ENCODE results near the gene NPDC1.

NPDC1 gene

DNA sequence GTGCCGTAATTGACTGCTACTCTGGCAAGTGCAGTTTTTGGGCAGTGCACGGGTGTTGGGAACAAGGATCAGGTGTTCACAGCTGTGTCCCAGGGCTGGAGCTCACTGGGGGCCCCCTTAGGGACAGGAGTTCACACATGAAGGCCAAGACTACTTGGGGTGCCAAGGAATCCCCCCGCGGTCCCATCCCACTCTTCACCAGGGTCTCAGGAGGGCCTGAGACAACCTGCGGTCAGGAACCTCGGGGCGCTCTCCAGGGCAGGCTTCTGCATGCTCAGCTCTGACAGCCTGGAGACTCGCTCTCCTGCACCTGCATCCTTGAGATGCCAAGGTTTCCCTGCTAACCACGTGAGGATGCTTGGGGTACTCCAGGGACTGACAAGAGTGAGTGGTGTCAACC lies 38.5 kb upstream of the NPDC1 start:
- peak overlapping the region; percentile 85 for H3K27ac ChIP-seq (ENCODE audit: low read length, poor library complexity, severe bottlenecking)
- H3K9me3 ChIP-seq (ENCODE audit: control insufficient read depth, low read length) = no peaks in the 10 kb centered on the region
- H3K4me3 ChIP-seq (ENCODE audit: insufficient read depth in 1 of 2, low read depth in 1 of 2, low read length in 2 of 2) = no peak overlapping the region
- 85% methylated on average over 8 of the region's 9 CpGs for WGBS
- H2AK5ac ChIP-seq (ENCODE audit: low read length, severe bottlenecking) = peak overlapping the region; percentile 11
- no peak overlapping the region for H2BK15ac ChIP-seq (ENCODE audit: low read depth, poor library complexity, severe bottlenecking)
- H3K4ac ChIP-seq (ENCODE audit: low read depth in 1 of 2, low read length in 2 of 2) = no peak overlapping the region
- peak overlapping the region; percentile 61 for H4K8ac ChIP-seq (ENCODE audit: low read length)
- no peak overlapping the region for H2BK120ac ChIP-seq (ENCODE audit: low read depth, low read length)
- no peak overlapping the region for H2BK5ac ChIP-seq (ENCODE audit: low read depth, low read length, poor library complexity, severe bottlenecking)
- H3K23ac ChIP-seq (ENCODE audit: low read length in 2 of 2) = no peak overlapping the region
- no peaks in the 10 kb centered on the region for H3K27me3 ChIP-seq (ENCODE audit: control insufficient read depth in 1 of 2, insufficient read depth in 1 of 2, low read length in 2 of 2)
- H3K14ac ChIP-seq (ENCODE audit: low read length in 2 of 2) = no peak overlapping the region
- no peak overlapping the region for H3K18ac ChIP-seq (ENCODE audit: low read depth in 1 of 2, low read length in 2 of 2)
- no peak overlapping the region for H4K91ac ChIP-seq (ENCODE audit: low read length)
- peaks cover 37% of the 10 kb centered on the region for H3K79me1 ChIP-seq (replicated peaks; ENCODE audit: low read length, poor library complexity, severe bottlenecking)
- H3K36me3 ChIP-seq (ENCODE audit: control insufficient read depth in 1 of 2, insufficient read depth in 2 of 2, low read depth in 1 of 2, low read length in 2 of 2) = peaks cover 40 to 48% of the 10 kb centered on the region in 2 experiments
- no peak overlapping the region for H2AFZ ChIP-seq (ENCODE audit: low read depth, low read length)
- no peak overlapping the region for H3K4me2 ChIP-seq (ENCODE audit: low read length, poor library complexity, severe bottlenecking)
- peaks cover 42% of the 10 kb centered on the region for H3K4me1 ChIP-seq (ENCODE audit: control insufficient read depth, insufficient read depth, low read depth, low read length)
- no peak for DNase-seq
- H2BK12ac ChIP-seq (ENCODE audit: low read length in 2 of 2) = peak overlapping the region in 1 of 2 experiments; percentile 34
- peak overlapping the region; percentile 62 for H3K9ac ChIP-seq (ENCODE audit: low read length)

GRCh38 chr9:137083394-137084004 lies 37.5 kb upstream of the NPDC1 start:
- H3K27me3 ChIP-seq (ENCODE audit: control insufficient read depth in 1 of 2, insufficient read depth in 1 of 2, low read length in 2 of 2) = no peaks in the 10 kb centered on the region
- H3K4me1 ChIP-seq (ENCODE audit: control insufficient read depth, insufficient read depth, low read depth, low read length) = peaks cover 45% of the 10 kb centered on the region
- peak; percentile 97 for DNase-seq
- peaks cover 36% of the 10 kb centered on the region for H3K79me1 ChIP-seq (replicated peaks; ENCODE audit: low read length, poor library complexity, severe bottlenecking)
- 16% methylated on average over 11 of the region's 12 CpGs for WGBS
- H2BK5ac ChIP-seq (ENCODE audit: low read depth, low read length, poor library complexity, severe bottlenecking) = no peak overlapping the region
- H2AK5ac ChIP-seq (ENCODE audit: low read length, severe bottlenecking) = peak overlapping the region; percentile 70
- peak overlapping the region in 1 of 2 experiments; percentile 37 for H2BK12ac ChIP-seq (ENCODE audit: low read length in 2 of 2)
- H2BK120ac ChIP-seq (ENCODE audit: low read depth, low read length) = no peak overlapping the region
- peak overlapping the region; percentile 9 to 25 for H3K4me3 ChIP-seq (ENCODE audit: insufficient read depth in 1 of 2, low read depth in 1 of 2, low read length in 2 of 2)
- H3K36me3 ChIP-seq (ENCODE audit: control insufficient read depth in 1 of 2, insufficient read depth in 2 of 2, low read depth in 1 of 2, low read length in 2 of 2) = peaks cover 45 to 48% of the 10 kb centered on the region in 2 experiments
- no peak overlapping the region for H2AFZ ChIP-seq (ENCODE audit: low read depth, low read length)
- peak overlapping the region; percentile 74 for H3K9ac ChIP-seq (ENCODE audit: low read length)
- peak overlapping the region; percentile 8 for H3K4me2 ChIP-seq (ENCODE audit: low read length, poor library complexity, severe bottlenecking)
- peak overlapping the region; percentile 53 to 78 for H3K4ac ChIP-seq (ENCODE audit: low read depth in 1 of 2, low read length in 2 of 2)
- H2BK15ac ChIP-seq (ENCODE audit: low read depth, poor library complexity, severe bottlenecking) = peak overlapping the region; percentile 62
- H4K91ac ChIP-seq (ENCODE audit: low read length) = peak overlapping the region; percentile 92
- H3K14ac ChIP-seq (ENCODE audit: low read length in 2 of 2) = peak overlapping the region in 1 of 2 experiments; percentile 9
- H4K8ac ChIP-seq (ENCODE audit: low read length) = peak overlapping the region; percentile 10
- peak overlapping the region; percentile 11 to 64 for H3K18ac ChIP-seq (ENCODE audit: low read depth in 1 of 2, low read length in 2 of 2)
- no peaks in the 10 kb centered on the region for H3K9me3 ChIP-seq (ENCODE audit: control insufficient read depth, low read length)
- peak overlapping the region; percentile 85 for H3K27ac ChIP-seq (ENCODE audit: low read length, poor library complexity, severe bottlenecking)
- H3K23ac ChIP-seq (ENCODE audit: low read length in 2 of 2) = no peak overlapping the region

DNA sequence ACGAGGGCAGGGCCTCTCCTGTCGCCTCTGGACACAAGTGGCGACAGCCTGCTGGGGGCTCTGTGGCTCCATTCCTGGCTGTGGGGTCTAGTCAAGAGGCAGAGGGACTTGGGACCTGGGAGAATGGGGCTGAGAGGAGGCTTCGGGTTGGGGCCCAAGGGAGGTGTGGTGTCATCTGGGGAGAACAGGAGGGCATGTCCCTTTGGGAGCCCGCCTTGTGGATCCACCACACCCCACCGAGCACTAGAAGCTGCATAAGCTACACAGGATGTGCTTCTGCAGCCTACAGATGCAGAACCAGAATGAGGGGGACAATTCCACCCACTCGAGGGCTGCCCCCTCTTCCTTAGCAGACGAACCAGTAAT lies 36.9 kb upstream of the NPDC1 start:
- H2BK5ac ChIP-seq (ENCODE audit: low read depth, low read length, poor library complexity, severe bottlenecking) = no peak overlapping the region
- H2BK120ac ChIP-seq (ENCODE audit: low read depth, low read length) = no peak overlapping the region
- H3K18ac ChIP-seq (ENCODE audit: low read depth in 1 of 2, low read length in 2 of 2) = peak overlapping the region in 1 of 2 experiments; percentile 13
- no peak overlapping the region for H3K23ac ChIP-seq (ENCODE audit: low read length in 2 of 2)
- H3K14ac ChIP-seq (ENCODE audit: low read length in 2 of 2) = peak overlapping the region in 1 of 2 experiments; percentile 9
- peak overlapping the region; percentile 74 for H3K9ac ChIP-seq (ENCODE audit: low read length)
- no peak overlapping the region for H3K4me2 ChIP-seq (ENCODE audit: low read length, poor library complexity, severe bottlenecking)
- DNase-seq = no peak
- no peak overlapping the region for H4K8ac ChIP-seq (ENCODE audit: low read length)
- no peaks in the 10 kb centered on the region for H3K27me3 ChIP-seq (ENCODE audit: control insufficient read depth in 1 of 2, insufficient read depth in 1 of 2, low read length in 2 of 2)
- H3K4me3 ChIP-seq (ENCODE audit: insufficient read depth in 1 of 2, low read depth in 1 of 2, low read length in 2 of 2) = peak overlapping the region; percentile 9 to 25
- H2BK15ac ChIP-seq (ENCODE audit: low read depth, poor library complexity, severe bottlenecking) = peak overlapping the region; percentile 13
- peak overlapping the region; percentile 57 for H4K91ac ChIP-seq (ENCODE audit: low read length)
- no peaks in the 10 kb centered on the region for H3K9me3 ChIP-seq (ENCODE audit: control insufficient read depth, low read length)
- H2AFZ ChIP-seq (ENCODE audit: low read depth, low read length) = no peak overlapping the region
- peaks cover 51% of the 10 kb centered on the region for H3K4me1 ChIP-seq (ENCODE audit: control insufficient read depth, insufficient read depth, low read depth, low read length)
- peak overlapping the region in 1 of 2 experiments; percentile 37 for H3K4ac ChIP-seq (ENCODE audit: low read depth in 1 of 2, low read length in 2 of 2)
- H2AK5ac ChIP-seq (ENCODE audit: low read length, severe bottlenecking) = peak overlapping the region; percentile 70
- H3K79me1 ChIP-seq (replicated peaks; ENCODE audit: low read length, poor library complexity, severe bottlenecking) = peaks cover 38% of the 10 kb centered on the region
- H3K27ac ChIP-seq (ENCODE audit: low read length, poor library complexity, severe bottlenecking) = peak overlapping the region; percentile 85
- peak overlapping the region in 1 of 2 experiments; percentile 37 for H2BK12ac ChIP-seq (ENCODE audit: low read length in 2 of 2)
- peaks cover 45 to 46% of the 10 kb centered on the region in 2 experiments for H3K36me3 ChIP-seq (ENCODE audit: control insufficient read depth in 1 of 2, insufficient read depth in 2 of 2, low read depth in 1 of 2, low read length in 2 of 2)
- WGBS = 82% methylated on average over 8 of the region's 8 CpGs

GRCh38 chr9:137082222-137082924 lies 36.4 kb upstream of the NPDC1 start:
- peak overlapping the region in 1 of 2 experiments; percentile 5 for H3K14ac ChIP-seq (ENCODE audit: low read length in 2 of 2)
- no peak overlapping the region for H4K8ac ChIP-seq (ENCODE audit: low read length)
- no peaks in the 10 kb centered on the region for H3K9me3 ChIP-seq (ENCODE audit: control insufficient read depth, low read length)
- H3K9ac ChIP-seq (ENCODE audit: low read length) = peak overlapping the region; percentile 74
- H3K4me3 ChIP-seq (ENCODE audit: insufficient read depth in 1 of 2, low read depth in 1 of 2, low read length in 2 of 2) = peak overlapping the region in 1 of 2 experiments; percentile 25
- H3K18ac ChIP-seq (ENCODE audit: low read depth in 1 of 2, low read length in 2 of 2) = peak overlapping the region in 1 of 2 experiments; percentile 13
- no peak overlapping the region for H2BK15ac ChIP-seq (ENCODE audit: low read depth, poor library complexity, severe bottlenecking)
- H3K79me1 ChIP-seq (replicated peaks; ENCODE audit: low read length, poor library complexity, severe bottlenecking) = peaks cover 37% of the 10 kb centered on the region
- H3K4me2 ChIP-seq (ENCODE audit: low read length, poor library complexity, severe bottlenecking) = no peak overlapping the region
- no peak overlapping the region for H3K23ac ChIP-seq (ENCODE audit: low read length in 2 of 2)
- no peak overlapping the region for H2AFZ ChIP-seq (ENCODE audit: low read depth, low read length)
- H3K36me3 ChIP-seq (ENCODE audit: control insufficient read depth in 1 of 2, insufficient read depth in 2 of 2, low read depth in 1 of 2, low read length in 2 of 2) = peaks cover 45 to 46% of the 10 kb centered on the region in 2 experiments
- H2BK120ac ChIP-seq (ENCODE audit: low read depth, low read length) = no peak overlapping the region
- H2BK12ac ChIP-seq (ENCODE audit: low read length in 2 of 2) = peak overlapping the region in 1 of 2 experiments; percentile 37
- no peaks in the 10 kb centered on the region for H3K27me3 ChIP-seq (ENCODE audit: control insufficient read depth in 1 of 2, insufficient read depth in 1 of 2, low read length in 2 of 2)
- 96% methylated on average over 16 of the region's 16 CpGs for WGBS
- no peak overlapping the region for H2BK5ac ChIP-seq (ENCODE audit: low read depth, low read length, poor library complexity, severe bottlenecking)
- H3K4ac ChIP-seq (ENCODE audit: low read depth in 1 of 2, low read length in 2 of 2) = peak overlapping the region in 1 of 2 experiments; percentile 37
- DNase-seq = no peak
- peak overlapping the region; percentile 29 for H2AK5ac ChIP-seq (ENCODE audit: low read length, severe bottlenecking)
- peaks cover 51% of the 10 kb centered on the region for H3K4me1 ChIP-seq (ENCODE audit: control insufficient read depth, insufficient read depth, low read depth, low read length)
- peak overlapping the region; percentile 85 for H3K27ac ChIP-seq (ENCODE audit: low read length, poor library complexity, severe bottlenecking)
- no peak overlapping the region for H4K91ac ChIP-seq (ENCODE audit: low read length)

Measured in mesenchymal stem cell (in vitro differentiated cells and primary cell).